OCI-LY1 (cell line): Measurements from ENCODE around the gene LSM11.
"Not testable (repeated sequence)": the region's sequence is repeated elsewhere in the genome, so short reads cannot be mapped to it uniquely, and the experiment has no call there.

Source experiments
- H2AFZ ChIP-seq: fragments of 200-600 bp; sonication (generic), shearing (Covaris generic); 2 replicates; pipeline ENCODE4 v1.6.0; 2014; ENCODE audit warnings: antibody characterized with exemption, mild to moderate bottlenecking, low read length
- H3F3A ChIP-seq: fragments of 200-600 bp; sonication (generic), shearing (Covaris generic); 2 replicates; pipeline ENCODE4 v1.6.0; 2014; ENCODE audit warnings: mild to moderate bottlenecking, antibody characterized with exemption, low read length, moderate library complexity; ENCODE audit not compliant: insufficient read depth
- H3K27ac ChIP-seq: fragments of 200-600 bp; sonication (generic); 2 replicates; pipeline ENCODE4 v1.5.1; 2014; ENCODE audit warnings: low read length, mixed run types, mild to moderate bottlenecking, low read depth; ENCODE audit not compliant: poor library complexity, severe bottlenecking
- H3K27me3 ChIP-seq: fragments of 200-600 bp; sonication (generic); 2 replicates; pipeline ENCODE4 v1.6.0; 2014; ENCODE audit warnings: antibody characterized with exemption, mild to moderate bottlenecking, low read length, moderate library complexity; ENCODE audit not compliant: insufficient read depth
- H3K36me3 ChIP-seq: fragments of 200-600 bp; sonication (generic); 2 replicates; pipeline ENCODE4 v1.6.1; 2014; ENCODE audit warnings: mild to moderate bottlenecking, antibody characterized with exemption, low read length, moderate library complexity, mixed read lengths; ENCODE audit not compliant: insufficient read depth
- H3K4me1 ChIP-seq: fragments of 200-600 bp; sonication (generic); 2 replicates; pipeline ENCODE4 v1.5.1; 2014; ENCODE audit warnings: mild to moderate bottlenecking, low read length, moderate library complexity; ENCODE audit not compliant: insufficient read depth, severe bottlenecking
- H3K4me2 ChIP-seq: fragments of 200-600 bp; sonication (generic), shearing (Covaris generic); 2 replicates; pipeline ENCODE4 v1.6.1; 2014; ENCODE audit warnings: low read length
- H3K4me3 ChIP-seq: fragments of 200-600 bp; sonication (generic); 2 replicates; pipeline ENCODE4 v1.5.1; 2014; ENCODE audit warnings: low read length, low read depth, mild to moderate bottlenecking, mixed read lengths; ENCODE audit not compliant: poor library complexity, severe bottlenecking
- H3K79me2 ChIP-seq: fragments of 200-600 bp; shearing (Covaris generic); 2 replicates; pipeline ENCODE4 v1.6.1; 2016; ENCODE audit warnings: mixed run types, low read length, mixed read lengths; ENCODE audit not compliant: insufficient read depth
- H3K9ac ChIP-seq: fragments of 200-600 bp; sonication (generic), shearing (Covaris generic); 2 replicates; pipeline ENCODE4 v1.6.1; 2014; ENCODE audit warnings: mild to moderate bottlenecking, low read length, mixed read lengths
- H3K9me2 ChIP-seq: fragments of 200-600 bp; sonication (generic), shearing (Covaris generic); 2 replicates; pipeline ENCODE4 v1.6.1; 2014; ENCODE audit warnings: low read depth, mild to moderate bottlenecking, low read length, mixed read lengths
- H3K9me3 ChIP-seq: fragments of 200-600 bp; shearing (Covaris generic); 2 replicates; pipeline ENCODE4 v1.6.1; 2014; ENCODE audit warnings: low read length, mixed read lengths
- H4K20me1 ChIP-seq: fragments of 200-600 bp; sonication (generic), shearing (Covaris generic); 2 replicates; pipeline ENCODE4 v1.6.0; 2016; ENCODE audit warnings: mild to moderate bottlenecking, low read length; ENCODE audit not compliant: insufficient read depth
- EZH2 ChIP-seq: fragments of 200-600 bp; sonication (generic), shearing (Covaris generic); IDR thresholded peaks from 2 replicates; pipeline ENCODE4 v1.8.0; 2017; ENCODE audit warnings: borderline replicate concordance, mixed run types, mild to moderate bottlenecking, antibody characterized with exemption, low read length, moderate library complexity, mixed read lengths
- TF ChIP-seq, protein P1 (sequence below): fragments of 200-600 bp; sonication (generic), shearing (Covaris generic); IDR thresholded peaks from 2 replicates; pipeline ENCODE4 v1.5.1; 2017; ENCODE audit warnings: mild to moderate bottlenecking, antibody characterized with exemption, low read length, moderate library complexity, mixed read lengths

LSM11 gene

DNA sequence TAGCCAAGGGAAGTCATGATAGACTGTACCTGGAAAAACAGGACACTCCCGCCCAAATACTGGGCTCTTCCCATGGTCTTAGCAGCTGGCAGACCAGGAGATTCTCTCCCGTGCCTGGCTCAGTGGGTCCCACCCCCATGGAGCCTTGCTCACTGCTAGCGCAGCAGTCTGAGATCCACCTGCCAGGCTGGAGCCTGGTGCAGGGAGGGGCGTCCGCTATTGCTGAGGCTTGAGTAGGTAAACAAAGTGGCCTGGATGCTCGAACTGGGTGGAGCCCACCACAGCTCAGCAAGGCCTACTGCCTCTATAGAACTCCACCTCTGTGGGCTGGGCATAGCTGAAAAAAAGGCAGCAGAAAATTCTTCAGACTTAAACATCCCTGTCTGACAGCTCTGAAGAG is 22.4 kb upstream of the LSM11 start:
- no peaks in the 10 kb centered on the region for H4K20me1 ChIP-seq
- no peaks in the 10 kb centered on the region for H3K27me3 ChIP-seq
- no peak overlapping the region for H3K27ac ChIP-seq
- no peaks in the 10 kb centered on the region for H3K4me1 ChIP-seq
- no peak overlapping the region for H2AFZ ChIP-seq
- no peak overlapping the region for H3K4me2 ChIP-seq
- no peak overlapping the region for H3K9ac ChIP-seq
- no peak overlapping the region for H3K4me3 ChIP-seq
- no peaks in the 10 kb centered on the region for H3K9me2 ChIP-seq
- no peaks in the 10 kb centered on the region for H3K36me3 ChIP-seq
- H3K9me3 ChIP-seq, result no peaks in the 10 kb centered on the region
- no peaks in the 10 kb centered on the region for H3F3A ChIP-seq
- H3K79me2 ChIP-seq, result no peaks in the 10 kb centered on the region
- no peak for TF ChIP-seq EZH2
- TF ChIP-seq, protein P1, sequence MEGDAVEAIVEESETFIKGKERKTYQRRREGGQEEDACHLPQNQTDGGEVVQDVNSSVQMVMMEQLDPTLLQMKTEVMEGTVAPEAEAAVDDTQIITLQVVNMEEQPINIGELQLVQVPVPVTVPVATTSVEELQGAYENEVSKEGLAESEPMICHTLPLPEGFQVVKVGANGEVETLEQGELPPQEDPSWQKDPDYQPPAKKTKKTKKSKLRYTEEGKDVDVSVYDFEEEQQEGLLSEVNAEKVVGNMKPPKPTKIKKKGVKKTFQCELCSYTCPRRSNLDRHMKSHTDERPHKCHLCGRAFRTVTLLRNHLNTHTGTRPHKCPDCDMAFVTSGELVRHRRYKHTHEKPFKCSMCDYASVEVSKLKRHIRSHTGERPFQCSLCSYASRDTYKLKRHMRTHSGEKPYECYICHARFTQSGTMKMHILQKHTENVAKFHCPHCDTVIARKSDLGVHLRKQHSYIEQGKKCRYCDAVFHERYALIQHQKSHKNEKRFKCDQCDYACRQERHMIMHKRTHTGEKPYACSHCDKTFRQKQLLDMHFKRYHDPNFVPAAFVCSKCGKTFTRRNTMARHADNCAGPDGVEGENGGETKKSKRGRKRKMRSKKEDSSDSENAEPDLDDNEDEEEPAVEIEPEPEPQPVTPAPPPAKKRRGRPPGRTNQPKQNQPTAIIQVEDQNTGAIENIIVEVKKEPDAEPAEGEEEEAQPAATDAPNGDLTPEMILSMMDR, result no peak

DNA sequence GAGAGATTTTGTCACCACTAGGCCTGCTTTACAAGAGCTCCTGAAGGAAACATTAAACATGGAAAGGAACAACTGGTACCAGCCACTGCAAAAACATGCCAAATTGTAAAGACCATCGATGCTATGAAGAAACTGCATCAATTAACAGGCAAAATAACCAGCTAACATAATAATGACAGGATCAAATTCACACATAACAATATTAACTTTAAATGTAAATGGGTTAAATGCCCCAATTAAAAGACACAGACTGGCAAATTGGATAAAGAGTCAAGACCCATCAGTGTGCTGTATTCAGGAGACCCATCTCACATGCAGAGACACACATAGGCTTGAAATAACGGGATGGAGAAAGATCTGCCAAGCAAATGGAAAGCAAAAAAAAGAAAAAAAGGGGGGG is 20.6 kb upstream of the LSM11 start:
- not testable (repeated sequence) for H3K4me1 ChIP-seq, H3K9me2 ChIP-seq, H3K9me3 ChIP-seq, H3K27ac ChIP-seq, H3K9ac ChIP-seq, H3F3A ChIP-seq, H2AFZ ChIP-seq, H3K4me2 ChIP-seq, H3K4me3 ChIP-seq, H4K20me1 ChIP-seq, H3K36me3 ChIP-seq, H3K27me3 ChIP-seq, H3K79me2 ChIP-seq

DNA sequence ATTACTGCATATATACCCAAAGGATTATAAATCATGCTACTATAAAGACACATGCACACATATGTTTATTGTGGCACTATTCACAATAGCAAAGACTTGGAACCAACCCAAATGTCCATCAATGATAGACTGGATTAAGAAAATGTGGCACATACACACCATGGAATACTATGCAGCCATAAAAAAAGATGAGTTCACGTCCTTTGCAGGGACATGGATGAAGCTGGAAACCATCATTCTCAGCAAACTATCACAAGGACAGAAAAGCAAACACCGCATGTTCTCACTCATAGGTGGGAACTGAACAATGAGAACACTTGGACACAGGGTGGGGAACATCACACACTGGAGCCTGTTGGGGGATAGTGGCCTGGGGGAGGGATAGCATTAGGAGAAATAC is 16.9 kb upstream of the LSM11 start:
- not testable (repeated sequence) for H4K20me1 ChIP-seq, H3K36me3 ChIP-seq, H3K79me2 ChIP-seq, H3K9ac ChIP-seq, H3K4me3 ChIP-seq, H3K4me2 ChIP-seq, H3K27me3 ChIP-seq, H3F3A ChIP-seq, H3K9me3 ChIP-seq, H3K27ac ChIP-seq, H2AFZ ChIP-seq, H3K9me2 ChIP-seq
- H3K4me1 ChIP-seq, result peaks cover 16% of the 10 kb centered on the region

DNA sequence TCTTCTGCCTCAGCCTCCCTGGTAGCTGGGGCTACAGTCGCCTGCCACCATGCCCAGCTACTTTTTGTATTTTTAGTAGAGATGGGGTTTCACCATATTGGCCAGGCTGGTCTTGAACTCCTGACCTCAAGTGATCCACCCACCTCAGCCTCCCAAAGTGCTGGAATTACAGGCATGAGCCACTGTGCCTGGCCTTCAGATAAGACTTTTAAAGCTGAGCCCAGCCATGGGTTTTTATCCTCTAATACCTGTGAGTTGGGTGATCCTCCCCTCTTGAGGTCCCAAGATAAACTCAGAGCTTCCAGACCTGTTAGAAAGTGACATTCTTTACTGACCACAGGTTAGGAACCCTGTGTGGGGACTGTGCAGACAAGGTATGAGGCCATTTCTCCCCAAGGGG is 15.7 kb upstream of the LSM11 start:
- H3K9ac ChIP-seq, H3K4me3 ChIP-seq, H3K9me3 ChIP-seq, H3K27ac ChIP-seq, H3K36me3 ChIP-seq, H3K27me3 ChIP-seq, H4K20me1 ChIP-seq, H3K9me2 ChIP-seq, H2AFZ ChIP-seq, H3K79me2 ChIP-seq, H3K4me2 ChIP-seq, H3F3A ChIP-seq: not testable (repeated sequence)
- peaks cover 21% of the 10 kb centered on the region for H3K4me1 ChIP-seq

DNA sequence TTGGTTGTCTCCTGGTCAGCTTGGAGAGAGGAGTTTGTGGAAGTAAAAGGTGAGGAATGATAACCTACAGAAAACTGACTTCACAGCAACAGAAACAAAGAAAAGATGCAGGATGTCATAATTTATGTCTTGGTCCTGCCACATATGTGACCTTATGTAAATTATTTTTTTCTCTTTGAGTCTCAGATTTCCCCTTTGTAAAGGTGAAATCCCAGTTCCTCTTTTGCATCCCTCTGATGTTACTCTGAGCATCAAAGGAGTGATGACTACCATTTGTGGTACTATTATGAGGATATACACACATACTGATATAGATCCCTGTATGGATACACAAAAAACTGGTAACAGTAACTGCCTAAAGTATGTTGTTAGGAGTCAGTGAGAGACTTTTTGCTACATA is 13.7 kb upstream of the LSM11 start:
- Histone ChIP-seq H4K20me1 (no peaks in the 10 kb centered on the region), H3F3A (no peaks in the 10 kb centered on the region), H3K27me3 (no peaks in the 10 kb centered on the region), H3K4me2 (no peak overlapping the region), H3K36me3 (peaks cover 4% of the 10 kb centered on the region), H3K9me2 (no peaks in the 10 kb centered on the region), H3K4me3 (no peak overlapping the region), H2AFZ (no peak overlapping the region), H3K27ac (peak overlapping the region; percentile 46), H3K9ac (no peak overlapping the region), H3K4me1 (peaks cover 21% of the 10 kb centered on the region), H3K9me3 (no peaks in the 10 kb centered on the region), H3K79me2 (no peaks in the 10 kb centered on the region)
- TF ChIP-seq, protein P1, result no peak
